HEK293 (cell line): ENCODE measurements around the gene TRIM44.

ENCODE experiments used
- GLI4 ChIP-seq: fragments of 450-650 bp; formaldehyde crosslinking; IDR thresholded peaks from 2 replicates; pipeline ENCODE4 v1.5.1; 2016; ENCODE audit warnings: missing biosample characterization, missing genetic modification characterization
- GLIS2 ChIP-seq: fragments of 450-650 bp; formaldehyde crosslinking; IDR thresholded peaks from 2 replicates; pipeline ENCODE4 v1.5.1; 2016; ENCODE audit warnings: missing biosample characterization, missing genetic modification characterization
- MZF1 ChIP-seq: fragments of 450-650 bp; formaldehyde crosslinking; IDR thresholded peaks from 2 replicates; pipeline ENCODE4 v1.5.1; 2017; ENCODE audit warnings: missing biosample characterization, missing genetic modification characterization, borderline replicate concordance
- OSR2 ChIP-seq: fragments of 450-650 bp; formaldehyde crosslinking; IDR thresholded peaks from 2 replicates; pipeline ENCODE4 v1.5.1; 2016; ENCODE audit warnings: missing biosample characterization, missing genetic modification characterization
- SP3 ChIP-seq: fragments of 450-650 bp; formaldehyde crosslinking; IDR thresholded peaks from 2 replicates; pipeline ENCODE4 v1.5.1; 2016; ENCODE audit warnings: missing biosample characterization, missing genetic modification characterization
- TRIM28 ChIP-seq: IDR thresholded peaks from 2 replicates; pipeline ENCODE4 v1.6.1; 2011; ENCODE audit warnings: low read length, control low read depth, borderline replicate concordance
- ZBTB20 ChIP-seq: fragments of 450-650 bp; formaldehyde crosslinking; IDR thresholded peaks from 2 replicates; pipeline ENCODE4 v1.5.1; 2016; ENCODE audit warnings: missing biosample characterization, missing genetic modification characterization
- ZBTB26 ChIP-seq: fragments of 450-650 bp; formaldehyde crosslinking; optimal IDR thresholded peaks from 2 replicates; pipeline ENCODE3; 2016; ENCODE audit warnings: missing biosample characterization, mild to moderate bottlenecking, missing genetic modification characterization
- ZBTB48 ChIP-seq: fragments of 450-650 bp; formaldehyde crosslinking; IDR thresholded peaks from 2 replicates; pipeline ENCODE4 v1.5.1; 2016; ENCODE audit warnings: missing biosample characterization, missing genetic modification characterization
- ZNF223 ChIP-seq: fragments of 450-650 bp; formaldehyde crosslinking; IDR thresholded peaks from 2 replicates; pipeline ENCODE4 v1.5.1; 2016; ENCODE audit warnings: missing biosample characterization, missing genetic modification characterization
- ZNF26 ChIP-seq: fragments of 450-650 bp; formaldehyde crosslinking; IDR thresholded peaks from 2 replicates; pipeline ENCODE4 v1.5.1; 2016; ENCODE audit warnings: missing biosample characterization, missing genetic modification characterization
- ZNF266 ChIP-seq: fragments of 450-650 bp; formaldehyde crosslinking; IDR thresholded peaks from 2 replicates; pipeline ENCODE4 v1.5.1; 2016; ENCODE audit warnings: missing biosample characterization, missing genetic modification characterization, low read depth
- ZNF302 ChIP-seq: fragments of 450-650 bp; formaldehyde crosslinking; IDR thresholded peaks from 2 replicates; pipeline ENCODE4 v1.5.1; 2016; ENCODE audit warnings: missing biosample characterization, missing genetic modification characterization, low read depth
- ZNF335 ChIP-seq: fragments of 450-650 bp; formaldehyde crosslinking; conservative IDR thresholded peaks from 2 replicates; pipeline ENCODE4 v1.5.1; 2016; ENCODE audit warnings: missing biosample characterization, missing genetic modification characterization
- ZNF341 ChIP-seq: fragments of 450-650 bp; formaldehyde crosslinking; IDR thresholded peaks from 2 replicates; pipeline ENCODE4; 2016; ENCODE audit warnings: low read depth, missing biosample characterization, missing genetic modification characterization
- ZNF433 ChIP-seq: fragments of 450-650 bp; formaldehyde crosslinking; IDR thresholded peaks from 2 replicates; pipeline ENCODE4 v1.5.1; 2016; ENCODE audit warnings: missing biosample characterization, missing genetic modification characterization, low read depth
- ZNF449 ChIP-seq: fragments of 450-650 bp; formaldehyde crosslinking; IDR thresholded peaks from 2 replicates; pipeline ENCODE4 v1.5.1; 2017; ENCODE audit warnings: missing biosample characterization, mild to moderate bottlenecking, missing genetic modification characterization, moderate library complexity
- ZNF48 ChIP-seq: fragments of 450-650 bp; formaldehyde crosslinking; IDR thresholded peaks from 2 replicates; pipeline ENCODE4 v1.5.1; 2016; ENCODE audit warnings: missing biosample characterization, missing genetic modification characterization
- ZNF501 ChIP-seq: fragments of 450-650 bp; formaldehyde crosslinking; IDR thresholded peaks from 2 replicates; pipeline ENCODE4 v1.5.1; 2016; ENCODE audit warnings: missing biosample characterization, missing genetic modification characterization
- ZNF529 ChIP-seq: fragments of 450-650 bp; formaldehyde crosslinking; IDR thresholded peaks from 2 replicates; pipeline ENCODE4 v1.5.1; 2017; ENCODE audit warnings: missing genetic modification characterization, missing biosample characterization; ENCODE audit not compliant: insufficient replicate concordance
- ZNF624 ChIP-seq: fragments of 450-650 bp; formaldehyde crosslinking; IDR thresholded peaks from 2 replicates; pipeline ENCODE4 v1.5.1; 2017; ENCODE audit warnings: missing biosample characterization, missing genetic modification characterization
- ZNF629 ChIP-seq: fragments of 450-650 bp; formaldehyde crosslinking; IDR thresholded peaks from 2 replicates; pipeline ENCODE4 v1.5.1; 2017; ENCODE audit warnings: missing biosample characterization, missing genetic modification characterization
- ZNF707 ChIP-seq: fragments of 450-650 bp; formaldehyde crosslinking; IDR thresholded peaks from 2 replicates; pipeline ENCODE4 v1.5.1; 2016; ENCODE audit warnings: missing biosample characterization, missing genetic modification characterization
- ZNF843 ChIP-seq: fragments of 450-650 bp; formaldehyde crosslinking; IDR thresholded peaks from 2 replicates; pipeline ENCODE4 v1.5.1; 2016; ENCODE audit warnings: missing biosample characterization, missing genetic modification characterization
- TF ChIP-seq, protein P1 (sequence below): fragments of 450-650 bp; formaldehyde crosslinking; IDR thresholded peaks from 2 replicates; pipeline ENCODE4 v1.5.1; 2016; ENCODE audit warnings: missing biosample characterization, missing genetic modification characterization, borderline replicate concordance
- TF ChIP-seq, protein P2 (sequence below): fragments of 450-650 bp; formaldehyde crosslinking; IDR thresholded peaks from 2 replicates; pipeline ENCODE4 v1.5.1; 2016; ENCODE audit warnings: missing biosample characterization, missing genetic modification characterization, low read depth

Gene TRIM44

GRCh38 chr11:35791088-35791958 is 128.7 kb downstream of the TRIM44 start (continued):
- TF ChIP-seq, protein P1, sequence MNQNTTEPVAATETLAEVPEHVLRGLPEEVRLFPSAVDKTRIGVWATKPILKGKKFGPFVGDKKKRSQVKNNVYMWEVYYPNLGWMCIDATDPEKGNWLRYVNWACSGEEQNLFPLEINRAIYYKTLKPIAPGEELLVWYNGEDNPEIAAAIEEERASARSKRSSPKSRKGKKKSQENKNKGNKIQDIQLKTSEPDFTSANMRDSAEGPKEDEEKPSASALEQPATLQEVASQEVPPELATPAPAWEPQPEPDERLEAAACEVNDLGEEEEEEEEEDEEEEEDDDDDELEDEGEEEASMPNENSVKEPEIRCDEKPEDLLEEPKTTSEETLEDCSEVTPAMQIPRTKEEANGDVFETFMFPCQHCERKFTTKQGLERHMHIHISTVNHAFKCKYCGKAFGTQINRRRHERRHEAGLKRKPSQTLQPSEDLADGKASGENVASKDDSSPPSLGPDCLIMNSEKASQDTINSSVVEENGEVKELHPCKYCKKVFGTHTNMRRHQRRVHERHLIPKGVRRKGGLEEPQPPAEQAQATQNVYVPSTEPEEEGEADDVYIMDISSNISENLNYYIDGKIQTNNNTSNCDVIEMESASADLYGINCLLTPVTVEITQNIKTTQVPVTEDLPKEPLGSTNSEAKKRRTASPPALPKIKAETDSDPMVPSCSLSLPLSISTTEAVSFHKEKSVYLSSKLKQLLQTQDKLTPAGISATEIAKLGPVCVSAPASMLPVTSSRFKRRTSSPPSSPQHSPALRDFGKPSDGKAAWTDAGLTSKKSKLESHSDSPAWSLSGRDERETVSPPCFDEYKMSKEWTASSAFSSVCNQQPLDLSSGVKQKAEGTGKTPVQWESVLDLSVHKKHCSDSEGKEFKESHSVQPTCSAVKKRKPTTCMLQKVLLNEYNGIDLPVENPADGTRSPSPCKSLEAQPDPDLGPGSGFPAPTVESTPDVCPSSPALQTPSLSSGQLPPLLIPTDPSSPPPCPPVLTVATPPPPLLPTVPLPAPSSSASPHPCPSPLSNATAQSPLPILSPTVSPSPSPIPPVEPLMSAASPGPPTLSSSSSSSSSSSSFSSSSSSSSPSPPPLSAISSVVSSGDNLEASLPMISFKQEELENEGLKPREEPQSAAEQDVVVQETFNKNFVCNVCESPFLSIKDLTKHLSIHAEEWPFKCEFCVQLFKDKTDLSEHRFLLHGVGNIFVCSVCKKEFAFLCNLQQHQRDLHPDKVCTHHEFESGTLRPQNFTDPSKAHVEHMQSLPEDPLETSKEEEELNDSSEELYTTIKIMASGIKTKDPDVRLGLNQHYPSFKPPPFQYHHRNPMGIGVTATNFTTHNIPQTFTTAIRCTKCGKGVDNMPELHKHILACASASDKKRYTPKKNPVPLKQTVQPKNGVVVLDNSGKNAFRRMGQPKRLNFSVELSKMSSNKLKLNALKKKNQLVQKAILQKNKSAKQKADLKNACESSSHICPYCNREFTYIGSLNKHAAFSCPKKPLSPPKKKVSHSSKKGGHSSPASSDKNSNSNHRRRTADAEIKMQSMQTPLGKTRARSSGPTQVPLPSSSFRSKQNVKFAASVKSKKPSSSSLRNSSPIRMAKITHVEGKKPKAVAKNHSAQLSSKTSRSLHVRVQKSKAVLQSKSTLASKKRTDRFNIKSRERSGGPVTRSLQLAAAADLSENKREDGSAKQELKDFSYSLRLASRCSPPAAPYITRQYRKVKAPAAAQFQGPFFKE (tag by site-specific recombination): no peak
- no peak; the same call in none of the 2 replicates for TF ChIP-seq ZNF629
- no peak for TF ChIP-seq MZF1 (tag by site-specific recombination)
- TF ChIP-seq ZBTB26 (tag by site-specific recombination): no peak
- TF ChIP-seq ZBTB48: peak; percentile 92
- no peak for TF ChIP-seq TRIM28
- no peak for TF ChIP-seq ZNF266
- TF ChIP-seq ZNF223 (tag by site-specific recombination): no peak
- no peak for TF ChIP-seq GLI4 (tag by site-specific recombination)
- no peak for TF ChIP-seq ZNF529 (tag by site-specific recombination)
- TF ChIP-seq OSR2 (tag by site-specific recombination): peak; percentile 76
- no peak for TF ChIP-seq ZNF501 (tag by site-specific recombination)
- no peak for TF ChIP-seq ZNF433
- no peak for TF ChIP-seq ZNF48
- TF ChIP-seq ZBTB20: no peak
- TF ChIP-seq, protein P2, sequence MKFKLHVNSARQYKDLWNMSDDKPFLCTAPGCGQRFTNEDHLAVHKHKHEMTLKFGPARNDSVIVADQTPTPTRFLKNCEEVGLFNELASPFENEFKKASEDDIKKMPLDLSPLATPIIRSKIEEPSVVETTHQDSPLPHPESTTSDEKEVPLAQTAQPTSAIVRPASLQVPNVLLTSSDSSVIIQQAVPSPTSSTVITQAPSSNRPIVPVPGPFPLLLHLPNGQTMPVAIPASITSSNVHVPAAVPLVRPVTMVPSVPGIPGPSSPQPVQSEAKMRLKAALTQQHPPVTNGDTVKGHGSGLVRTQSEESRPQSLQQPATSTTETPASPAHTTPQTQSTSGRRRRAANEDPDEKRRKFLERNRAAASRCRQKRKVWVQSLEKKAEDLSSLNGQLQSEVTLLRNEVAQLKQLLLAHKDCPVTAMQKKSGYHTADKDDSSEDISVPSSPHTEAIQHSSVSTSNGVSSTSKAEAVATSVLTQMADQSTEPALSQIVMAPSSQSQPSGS (tag by site-specific recombination): peak; percentile 87
- peak; percentile 82 for TF ChIP-seq ZNF335 (tag by site-specific recombination)
- 0 out of 2 replicates have a peak, but pooled peaks have one; percentile 47 for TF ChIP-seq ZNF843 (tag by site-specific recombination)
- no peak for TF ChIP-seq ZNF302
- no peak for TF ChIP-seq ZNF26 (tag by site-specific recombination)
- peak; percentile 93 for TF ChIP-seq ZNF341 (tag by site-specific recombination)
- TF ChIP-seq ZNF707 (tag by site-specific recombination): no peak
- no peak for TF ChIP-seq ZNF449 (tag by site-specific recombination)
- no peak for TF ChIP-seq SP3 (tag by site-specific recombination)
- no peak for TF ChIP-seq ZNF624 (tag by site-specific recombination)
- 0 out of 2 replicates have a peak, but pooled peaks have one; percentile 16 for TF ChIP-seq GLIS2
